Right lobe of liver (tissue), 6 donors: Measurements from ENCODE around the gene ADAMTS4. TPM values are rescaled to one million over a fixed set of nuclear protein-coding genes. Genes with fewer than 3 reads are reported as not detected.

Experiments used
- ATAC-seq, 4 donors: fragments of 200-7000 bp; cut with Tn5 transposase; one replicate each; pipeline ENCODE4 v1.9.1; 2020; ENCODE audit warnings: mild to moderate bottlenecking in 4 of 4, moderate library complexity in 4 of 4
- DNase-seq, 3 donors: peaks; one replicate each; pipeline ENCODE4 v3.0.0-alpha.2; 2020
- H3K27ac ChIP-seq, 3 donors: fragments of 200-600 bp; one replicate each; pipeline ENCODE4 v1.8.0; 2022
- H3K27me3 ChIP-seq, 2 donors: fragments of 200-600 bp; one replicate each; pipeline ENCODE4 v1.8.0; 2022
- H3K36me3 ChIP-seq, 4 donors: fragments of 200-600 bp; sonication (generic) in 1 of 4; one replicate each; pipeline versions ENCODE4 v1.5.1 to v1.8.0; 2017 to 2022; ENCODE audit warnings: control low read depth in 1 of 4
- H3K4me1 ChIP-seq, 4 donors: fragments of 200-600 bp; sonication (generic) in 1 of 4; one replicate each; pipeline versions ENCODE4 v1.5.1 to v1.8.0; 2017 to 2022; ENCODE audit warnings: control low read depth in 1 of 4
- H3K4me3 ChIP-seq, 3 donors: fragments of 200-600 bp; one replicate each; pipeline ENCODE4 v1.8.0; 2022
- H3K9me3 ChIP-seq, 4 donors: fragments of 200-600 bp; sonication (generic) in 1 of 4; one replicate each; pipeline versions ENCODE4 v1.5.1 to v1.8.0; 2017 to 2022; ENCODE audit warnings: control low read depth in 1 of 4
- CTCF ChIP-seq, 4 donors: fragments of 200-600 bp in 3 of 4; fragments of 450-650 bp in 1 of 4; IDR thresholded peaks; one replicate each; pipeline versions ENCODE4 v1.5.1 to v1.8.0; 2016 to 2022; ENCODE audit warnings: antibody characterized with exemption in 4 of 4, mild to moderate bottlenecking in 2 of 4
- POLR2A ChIP-seq: fragments of 450-650 bp; IDR thresholded peaks from one replicate; pipeline ENCODE4 v1.6.1; 2017; ENCODE audit warnings: antibody characterized with exemption, mild to moderate bottlenecking
- WGBS: methylation state at CpG from one replicate; pipeline ENCODE4 v1.1.6; 2018; ENCODE audit warnings: low coverage, low lambda C conversion rate; ENCODE audit not compliant: insufficient coverage; ENCODE audit errors: missing lambda C conversion rate; 5-methylcytosine and 5-hydroxymethylcytosine counted together
- intact Hi-C, 2 donors: fragments of 100-400 bp; cut with DNase I; formaldehyde crosslinking; loops; one replicate each; pipeline versions ENCODE4 v1.11.2 to v1.14.1; 2022
- total RNA-seq, 6 experiments: library from RNA; depleted of rRNA in 2 of 6; stranded (reverse); fragments of >200 nt in 2 of 6; fragmentation: NEBNext Ultra II Directional in 3 of 6; extraction: Animal tissue kit (Norgen Biotek cat#: 25700) in 3 of 6; gene quantifications; one replicate each; pipeline versions ENCODE4 v1.1.0 to v1.2.4, GENCODE V29; 2016 to 2023
- donor health status: DM: no; HTN: yes; CAD: no.
- donor health status: DM: no; HTN: no; CAD: no.
- donor health status: DM: no; HTN: no; CAD: no.
- donor health status: DM: no; HTN: yes; CAD: no.
- donor health status: DM: no; HTN: yes; CAD: no.

The ADAMTS4 gene
- total RNA-seq, 6 experiments from 2014 or later = 0.29 to 11.0 (median 2.1) TPM

GRCh38 chr1:161153176-161153575 lies 45.7 kb downstream of the ADAMTS4 start:
- Histone ChIP-seq H3K36me3 (peaks cover 0 to 5% (median 0%) of the 10 kb centered on the region in 4 donors), H3K4me3 (peak overlapping the region; percentile 58 to 76 (median 65)), H3K4me1 (no peaks in the 10 kb centered on the region), H3K9me3 (no peaks in the 10 kb centered on the region), H3K27ac (peak overlapping the region; percentile 78 to 96 (median 94)), H3K27me3 (no peaks in the 10 kb centered on the region)
- 28% methylated on average over 9 of the region's 9 CpGs for WGBS
- intact Hi-C loops = no loop called here
- DNase-seq (no peak), ATAC-seq (no peak)
- TF ChIP-seq POLR2A (no peak), CTCF (IDR thresholded peaks at IDR 0.05) (no peak)

- 71% methylated on average over 3 of the region's 3 CpGs for WGBS
- TF ChIP-seq POLR2A (no peak), CTCF (IDR thresholded peaks at IDR 0.05) (no peak)
- H3K27ac ChIP-seq = no peak overlapping the region
- ATAC-seq (no peak), DNase-seq (no peak)
- no peaks in the 10 kb centered on the region for H3K27me3 ChIP-seq
- no peaks in the 10 kb centered on the region for H3K9me3 ChIP-seq
- no peaks in the 10 kb centered on the region for H3K36me3 ChIP-seq
- intact Hi-C loops = no loop called here
- no peaks in the 10 kb centered on the region for H3K4me1 ChIP-seq
- no peak overlapping the region for H3K4me3 ChIP-seq
Measured at GRCh38 chr1:161145832-161146231, 53.0 kb downstream of the ADAMTS4 start.

GRCh38 chr1:161140755-161141400 lies 58.0 kb downstream of the ADAMTS4 start:
- 82% methylated on average over 10 of the region's 29 CpGs for WGBS
- H3K9me3 ChIP-seq = no peaks in the 10 kb centered on the region
- no peak overlapping the region for H3K27ac ChIP-seq
- H3K4me1 ChIP-seq = no peaks in the 10 kb centered on the region
- ATAC-seq (no peak), DNase-seq (no peak)
- no peaks in the 10 kb centered on the region for H3K36me3 ChIP-seq
- TF ChIP-seq CTCF (IDR thresholded peaks at IDR 0.05) (no peak), POLR2A (no peak)
- no peaks in the 10 kb centered on the region for H3K27me3 ChIP-seq
- H3K4me3 ChIP-seq = no peak overlapping the region
- intact Hi-C loops = no loop called here

GRCh38 chr1:161139766-161140165 lies 59.1 kb downstream of the ADAMTS4 start:
- DNase-seq (no peak), ATAC-seq (peak; percentile 66 to 79 (median 76))
- Histone ChIP-seq H3K27ac (no peak overlapping the region), H3K36me3 (no peaks in the 10 kb centered on the region), H3K9me3 (no peaks in the 10 kb centered on the region), H3K4me1 (no peaks in the 10 kb centered on the region), H3K27me3 (no peaks in the 10 kb centered on the region), H3K4me3 (no peak overlapping the region)
- intact Hi-C loops = no loop called here
- 5% methylated on average over 1 of the region's 1 CpG for WGBS
- TF ChIP-seq POLR2A = no peak
- TF ChIP-seq CTCF (IDR thresholded peaks at IDR 0.05) = peak; percentile 56 to 70 (median 62)
